Suprapubic skin (tissue), 4 donors: Measurements from ENCODE around the gene TOR4A. TPM values are rescaled to one million over a fixed set of nuclear protein-coding genes. Genes with fewer than 3 reads are reported as not detected.

ENCODE experiments used
- DNase-seq, 2 donors: peaks; one replicate each; pipeline ENCODE4 v3.0.0-alpha.2; 2019; ENCODE audit warnings: low spot score in 2 of 2
- H3K27ac ChIP-seq: fragments of 200-600 bp; sonication (generic); one replicate; pipeline ENCODE4 v1.5.1; 2019
- H3K27me3 ChIP-seq: fragments of 200-600 bp; sonication (generic); one replicate; pipeline ENCODE4 v1.5.1; 2019
- H3K36me3 ChIP-seq: fragments of 200-600 bp; sonication (generic); one replicate; pipeline ENCODE4 v1.5.1; 2019
- H3K4me1 ChIP-seq: fragments of 200-600 bp; sonication (generic); one replicate; pipeline ENCODE4 v1.5.1; 2019
- H3K4me3 ChIP-seq: fragments of 200-600 bp; sonication (generic); one replicate; pipeline ENCODE4 v1.5.1; 2019; ENCODE audit warnings: mild to moderate bottlenecking
- H3K9me3 ChIP-seq: fragments of 200-600 bp; sonication (generic); one replicate; pipeline ENCODE4 v1.5.1; 2019
- CTCF ChIP-seq, 2 donors: fragments of 200-600 bp in 1 of 2; fragments of 450-650 bp in 1 of 2; sonication (generic) in 1 of 2; IDR thresholded peaks; one replicate each; pipeline ENCODE4 v1.5.1; 2016 to 2019; ENCODE audit warnings: antibody characterized with exemption in 2 of 2, mild to moderate bottlenecking in 1 of 2, moderate library complexity in 1 of 2
- EP300 ChIP-seq: sonication (generic); formaldehyde crosslinking; IDR thresholded peaks from one replicate; pipeline ENCODE4 v1.6.1; 2017; ENCODE audit warnings: antibody characterized with exemption
- POLR2A ChIP-seq, 2 donors: fragments of 450-650 bp; IDR thresholded peaks; one replicate each; pipeline ENCODE4 v1.6.1; 2017; ENCODE audit warnings: antibody characterized with exemption in 2 of 2, mild to moderate bottlenecking in 2 of 2, moderate library complexity in 2 of 2
- POLR2AphosphoS5 ChIP-seq, 3 donors: sonication (generic); formaldehyde crosslinking; IDR thresholded peaks; one replicate each; pipeline ENCODE4 v1.6.1; 2017; ENCODE audit warnings: antibody characterized with exemption in 3 of 3
- WGBS: methylation state at CpG from one replicate; pipeline ENCODE4 v1.1.5; 2018; 5-methylcytosine and 5-hydroxymethylcytosine counted together
- total RNA-seq, 4 donors: library from RNA; depleted of rRNA; stranded (reverse); fragments of >200 nt; gene quantifications; one replicate each; pipeline ENCODE4 v1.1.0, GENCODE V29; 2016

TOR4A gene
- total RNA-seq, 4 donors from 2014 or later: 3.5 to 9.2 (median 4.4) TPM

GRCh38 chr9:137293094-137293481, 15.6 kb downstream of the TOR4A start:
- Histone ChIP-seq H3K9me3 (no peaks in the 10 kb centered on the region), H3K27ac (no peak overlapping the region), H3K4me3 (no peak overlapping the region), H3K4me1 (peaks cover 29% of the 10 kb centered on the region), H3K36me3 (no peaks in the 10 kb centered on the region), H3K27me3 (peaks cover 40% of the 10 kb centered on the region)
- DNase-seq: no peak
- WGBS: 55% methylated on average over 14 of the region's 15 CpGs
- TF ChIP-seq CTCF (IDR thresholded peaks at IDR 0.05) (no peak), POLR2AphosphoS5 (IDR thresholded peaks at IDR 0.05) (no peak), EP300 (no peak), POLR2A (IDR thresholded peaks at IDR 0.05) (no peak)

- WGBS: 64% methylated on average over 29 of the region's 29 CpGs
- Histone ChIP-seq H3K4me3 (no peak overlapping the region), H3K36me3 (no peaks in the 10 kb centered on the region), H3K27me3 (peaks cover 44% of the 10 kb centered on the region), H3K27ac (no peak overlapping the region), H3K4me1 (peaks cover 29% of the 10 kb centered on the region), H3K9me3 (no peaks in the 10 kb centered on the region)
- TF ChIP-seq EP300 (no peak), CTCF (IDR thresholded peaks at IDR 0.05) (no peak)
- DNase-seq: no peak
These were observed 16.1 kb downstream of the TOR4A start for GRCh38 chr9:137293482-137294090.

- H3K4me3 ChIP-seq: no peak overlapping the region
- no peaks in the 10 kb centered on the region for H3K9me3 ChIP-seq
- H3K27ac ChIP-seq: no peak overlapping the region
- 44% methylated on average over 11 of the region's 11 CpGs for WGBS
- peaks cover 50% of the 10 kb centered on the region for H3K27me3 ChIP-seq
- H3K36me3 ChIP-seq: no peaks in the 10 kb centered on the region
- H3K4me1 ChIP-seq: peaks cover 35% of the 10 kb centered on the region
- DNase-seq: no peak
- TF ChIP-seq POLR2A (IDR thresholded peaks at IDR 0.05) (no peak), POLR2AphosphoS5 (IDR thresholded peaks at IDR 0.05) (no peak)
These were observed 16.7 kb downstream of the TOR4A start for GRCh38 chr9:137294091-137294680.

GRCh38 chr9:137294681-137295237, 17.2 kb downstream of the TOR4A start:
- Histone ChIP-seq H3K4me3 (peak overlapping the region; percentile 53), H3K27me3 (peaks cover 56% of the 10 kb centered on the region), H3K36me3 (no peaks in the 10 kb centered on the region), H3K4me1 (peaks cover 39% of the 10 kb centered on the region), H3K27ac (no peak overlapping the region), H3K9me3 (no peaks in the 10 kb centered on the region)
- TF ChIP-seq POLR2AphosphoS5 (IDR thresholded peaks at IDR 0.05) (no peak), POLR2A (IDR thresholded peaks at IDR 0.05) (no peak), CTCF (IDR thresholded peaks at IDR 0.05) (no peak), EP300 (no peak)
- DNase-seq: no peak
- 12% methylated on average over 32 of the region's 35 CpGs for WGBS

- no peak for DNase-seq
- no peak for TF ChIP-seq POLR2A (IDR thresholded peaks at IDR 0.05)
- no peak for TF ChIP-seq POLR2AphosphoS5 (IDR thresholded peaks at IDR 0.05)
- peak; percentile 64 to 81 for TF ChIP-seq CTCF (IDR thresholded peaks at IDR 0.05)
- no peak for TF ChIP-seq EP300
- Histone ChIP-seq H3K36me3 (no peaks in the 10 kb centered on the region), H3K4me3 (peak overlapping the region; percentile 53), H3K9me3 (no peaks in the 10 kb centered on the region), H3K27ac (no peak overlapping the region), H3K4me1 (peaks cover 45% of the 10 kb centered on the region), H3K27me3 (peaks cover 60% of the 10 kb centered on the region)
- no CpG with 5 or more reads among the region's 76 CpGs for WGBS
These were observed 17.8 kb downstream of the TOR4A start for GRCh38 chr9:137295238-137295811.
